ENCODE measurements around the gene PTCHD1. TPM values are rescaled to one million over a fixed set of nuclear protein-coding genes. Genes with fewer than 3 reads are reported as not detected.

PTCHD1 gene
- total and polyA plus RNA-seq, 10 donors, result 0.07 to 0.89 (median 0.42) TPM

- intact Hi-C loops (cut with DNase I; ENCODE audit: low total_unique reads), result no loop called here
- H3K4me3 ChIP-seq, result peak overlapping the region in 1 of 8 donors; percentile 56
- H3K36me3 ChIP-seq, result no peaks in the 10 kb centered on the region
- no peak overlapping the region for H3K27ac ChIP-seq
- no peaks in the 10 kb centered on the region for H3K9me3 ChIP-seq
- DNase-seq, result peak; percentile 56
- peaks cover 0 to 69% (median 44%) of the 10 kb centered on the region in 7 donors for H3K27me3 ChIP-seq (replicated peaks in 1 of 7)
- TF ChIP-seq POLR2A (IDR thresholded peaks at IDR 0.05), result no peak
- no peak for TF ChIP-seq CTCF (IDR thresholded peaks at IDR 0.05 in 8 of 11, conservative IDR thresholded peaks at IDR 0.05 in 3 of 11)
- TF ChIP-seq POLR2AphosphoS5 (IDR thresholded peaks at IDR 0.05), result no peak
- H3K4me1 ChIP-seq, result peaks cover 0 to 32% (median 15%) of the 10 kb centered on the region in 6 donors
- WGBS, 5 donors, result 1 to 37% (median 2%) methylated on average over 28 to 42 of the region's 42 CpGs
Measured at GRCh38 chrX:23332101-23332887, 2.4 kb upstream of the PTCHD1 start.

GRCh38 chrX:23332888-23333821 lies 1.5 kb upstream of the PTCHD1 start:
- H3K27me3 ChIP-seq (replicated peaks in 1 of 7), result peaks cover 0 to 78% (median 44%) of the 10 kb centered on the region in 7 donors

GRCh38 chrX:23333842-23334520 lies 668 bp upstream of the PTCHD1 start:
- no peak for TF ChIP-seq POLR2AphosphoS5 (IDR thresholded peaks at IDR 0.05)
- TF ChIP-seq POLR2A (IDR thresholded peaks at IDR 0.05), result no peak
- no peak for TF ChIP-seq CTCF (IDR thresholded peaks at IDR 0.05 in 8 of 11, conservative IDR thresholded peaks at IDR 0.05 in 3 of 11)
- WGBS, 5 donors, result 0 to 34% (median 1%) methylated on average over 12 to 54 of the region's 54 CpGs
- H3K27ac ChIP-seq, result no peak overlapping the region
- H3K9me3 ChIP-seq, result no peaks in the 10 kb centered on the region
- H3K27me3 ChIP-seq (replicated peaks in 1 of 7), result peaks cover 0 to 86% (median 44%) of the 10 kb centered on the region in 7 donors
- H3K4me1 ChIP-seq, result peaks cover 0 to 32% (median 15%) of the 10 kb centered on the region in 6 donors
- no peak for DNase-seq
- H3K4me3 ChIP-seq, result peak overlapping the region in 5 of 8 donors; percentile 6 to 56 (median 17)
- intact Hi-C loops (cut with DNase I; ENCODE audit: low total_unique reads), result no loop called here
- no peaks in the 10 kb centered on the region for H3K36me3 ChIP-seq

More at GRCh38 chrX:23332888-23333821, 1.5 kb upstream of the PTCHD1 start:
- WGBS, 5 donors, result 0 to 39% (median 2%) methylated on average over 28 to 75 of the region's 75 CpGs
- intact Hi-C loops (cut with DNase I; ENCODE audit: low total_unique reads), result no loop called here
- H3K4me3 ChIP-seq, result peak overlapping the region in 5 of 8 donors; percentile 6 to 56 (median 17)
- H3K36me3 ChIP-seq, result no peaks in the 10 kb centered on the region
- peaks cover 0 to 32% (median 15%) of the 10 kb centered on the region in 6 donors for H3K4me1 ChIP-seq
- no peak overlapping the region for H3K27ac ChIP-seq
- H3K9me3 ChIP-seq, result no peaks in the 10 kb centered on the region
- no peak for TF ChIP-seq POLR2A (IDR thresholded peaks at IDR 0.05)
- no peak for TF ChIP-seq POLR2AphosphoS5 (IDR thresholded peaks at IDR 0.05)
- TF ChIP-seq CTCF (IDR thresholded peaks at IDR 0.05 in 8 of 11, conservative IDR thresholded peaks at IDR 0.05 in 3 of 11), result no peak
- DNase-seq, result no peak
